Sigmoid colon (tissue), 4 donors: Measurements from ENCODE around the gene SHFL.

Source experiments
- EP300 ChIP-seq, 4 donors: sonication (generic); formaldehyde crosslinking; IDR thresholded peaks; one replicate each; pipeline ENCODE4 v1.6.1; 2017; ENCODE audit warnings: antibody characterized with exemption in 4 of 4
- POLR2A ChIP-seq, 2 donors: fragments of 450-650 bp; IDR thresholded peaks; one replicate each; pipeline ENCODE4 v1.6.1; 2016; ENCODE audit warnings: antibody characterized with exemption in 2 of 2, mild to moderate bottlenecking in 2 of 2, moderate library complexity in 2 of 2
- POLR2AphosphoS5 ChIP-seq, 4 donors: sonication (generic); formaldehyde crosslinking; IDR thresholded peaks; one replicate each; pipeline ENCODE4 v1.6.1; 2017; ENCODE audit warnings: antibody characterized with exemption in 4 of 4
- TF ChIP-seq, protein P1 (sequence below), 4 experiments: fragments of 450-650 bp in 3 of 4; fragments of 200-600 bp in 1 of 4; IDR thresholded peaks; one replicate each; pipeline ENCODE4 v1.5.1; 2016 to 2019; ENCODE audit warnings: antibody characterized with exemption in 4 of 4, mild to moderate bottlenecking in 3 of 4, moderate library complexity in 2 of 4

DNA sequence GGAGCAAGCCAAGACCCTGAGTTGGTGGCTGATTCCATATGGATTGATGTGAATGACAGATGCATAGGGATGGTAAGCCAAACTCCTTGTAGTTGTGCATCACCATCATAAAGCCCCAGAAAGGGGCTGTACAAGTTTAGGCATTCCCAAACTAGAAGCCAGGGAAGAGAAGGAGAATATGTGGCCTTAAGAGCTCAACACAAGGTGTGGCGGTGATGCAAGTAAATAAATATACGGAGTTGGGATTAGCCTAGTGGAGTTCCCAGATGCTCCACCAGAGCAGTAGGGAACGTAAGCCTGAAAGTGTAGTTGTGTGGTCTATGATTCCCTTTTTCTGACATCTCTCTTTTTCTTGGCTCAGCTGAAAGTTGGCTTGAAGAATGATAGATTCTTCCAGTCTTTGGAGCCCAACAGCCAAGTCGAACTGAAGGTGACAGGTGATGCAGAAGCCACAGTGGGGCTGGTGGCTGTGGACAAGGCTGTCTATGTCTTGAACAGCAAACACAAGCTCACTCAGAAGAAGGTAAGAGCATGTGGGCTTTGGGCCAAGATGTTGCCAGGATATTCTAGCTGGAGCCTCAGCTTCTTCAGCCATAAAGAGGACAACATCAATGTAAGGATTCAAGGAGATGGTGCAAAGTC, 42.7 kb upstream of the SHFL start:
- no peak for TF ChIP-seq POLR2A (IDR thresholded peaks at IDR 0.05)
- TF ChIP-seq, protein P1, sequence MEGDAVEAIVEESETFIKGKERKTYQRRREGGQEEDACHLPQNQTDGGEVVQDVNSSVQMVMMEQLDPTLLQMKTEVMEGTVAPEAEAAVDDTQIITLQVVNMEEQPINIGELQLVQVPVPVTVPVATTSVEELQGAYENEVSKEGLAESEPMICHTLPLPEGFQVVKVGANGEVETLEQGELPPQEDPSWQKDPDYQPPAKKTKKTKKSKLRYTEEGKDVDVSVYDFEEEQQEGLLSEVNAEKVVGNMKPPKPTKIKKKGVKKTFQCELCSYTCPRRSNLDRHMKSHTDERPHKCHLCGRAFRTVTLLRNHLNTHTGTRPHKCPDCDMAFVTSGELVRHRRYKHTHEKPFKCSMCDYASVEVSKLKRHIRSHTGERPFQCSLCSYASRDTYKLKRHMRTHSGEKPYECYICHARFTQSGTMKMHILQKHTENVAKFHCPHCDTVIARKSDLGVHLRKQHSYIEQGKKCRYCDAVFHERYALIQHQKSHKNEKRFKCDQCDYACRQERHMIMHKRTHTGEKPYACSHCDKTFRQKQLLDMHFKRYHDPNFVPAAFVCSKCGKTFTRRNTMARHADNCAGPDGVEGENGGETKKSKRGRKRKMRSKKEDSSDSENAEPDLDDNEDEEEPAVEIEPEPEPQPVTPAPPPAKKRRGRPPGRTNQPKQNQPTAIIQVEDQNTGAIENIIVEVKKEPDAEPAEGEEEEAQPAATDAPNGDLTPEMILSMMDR (IDR thresholded peaks at IDR 0.05), result no peak
- TF ChIP-seq EP300 (IDR thresholded peaks at IDR 0.05), result no peak
- no peak for TF ChIP-seq POLR2AphosphoS5 (IDR thresholded peaks at IDR 0.05)
